ENCODE measurements around the gene ANXA5.

Gene ANXA5

GRCh38 chr4:121656269-121656641, 40.5 kb downstream of the ANXA5 start:
- no peaks in the 10 kb centered on the region for H3K79me2 ChIP-seq (ENCODE audit: low read length)
- no peak overlapping the region for H3K27ac ChIP-seq (ENCODE audit: low read length)
- no peaks in the 10 kb centered on the region for H3K36me3 ChIP-seq (replicated peaks; ENCODE audit: insufficient read depth, low read length)
- no peak overlapping the region for H2AFZ ChIP-seq (ENCODE audit: low read length)
- no peak overlapping the region for H3K9ac ChIP-seq (ENCODE audit: low read length)
- H4K20me1 ChIP-seq (ENCODE audit: insufficient read depth, low read length): no peaks in the 10 kb centered on the region
- no peaks in the 10 kb centered on the region for H3K27me3 ChIP-seq (replicated peaks; ENCODE audit: insufficient read depth, low read length)
- no peaks in the 10 kb centered on the region for H3F3A ChIP-seq (ENCODE audit: insufficient read depth, low read length)
- H3K9me3 ChIP-seq (replicated peaks; ENCODE audit: insufficient read depth, low read length): no peaks in the 10 kb centered on the region
- no peaks in the 10 kb centered on the region for H3K9me2 ChIP-seq (replicated peaks; ENCODE audit: insufficient read depth, low read length)
- DNase-seq: peak; percentile 46
- TF ChIP-seq EZH2phosphoT487 (IDR thresholded peaks at IDR 0.05; ENCODE audit: low read length): no peak
- TF ChIP-seq CTCF (IDR thresholded peaks at IDR 0.05; ENCODE audit: low read length): peak; percentile 46
- no peak overlapping the region for H3K4me2 ChIP-seq (ENCODE audit: low read depth, low read length)
- no peak overlapping the region for H3K4me3 ChIP-seq (ENCODE audit: low read length)
- 0 out of 2 replicates have a peak, but pooled peaks cover 3% of the 10 kb centered on the region for H3K4me1 ChIP-seq (ENCODE audit: low read length)

- no peaks in the 10 kb centered on the region for H3K9me2 ChIP-seq (replicated peaks; ENCODE audit: insufficient read depth, low read length)
- H3F3A ChIP-seq (ENCODE audit: insufficient read depth, low read length): no peaks in the 10 kb centered on the region
- H3K9me3 ChIP-seq (replicated peaks; ENCODE audit: insufficient read depth, low read length): no peaks in the 10 kb centered on the region
- H3K36me3 ChIP-seq (replicated peaks; ENCODE audit: insufficient read depth, low read length): no peaks in the 10 kb centered on the region
- TF ChIP-seq EZH2phosphoT487 (IDR thresholded peaks at IDR 0.05; ENCODE audit: low read length) (no peak), EZH2 (optimal IDR thresholded peaks at IDR 0.05; ENCODE audit: low read depth, low read length) (no peak)
- 0 out of 2 replicates have a peak, but pooled peaks cover 3% of the 10 kb centered on the region for H3K4me1 ChIP-seq (ENCODE audit: low read length)
- H3K4me2 ChIP-seq (ENCODE audit: low read depth, low read length): no peak overlapping the region
- H2AFZ ChIP-seq (ENCODE audit: low read length): no peak overlapping the region
- no peak overlapping the region for H3K9ac ChIP-seq (ENCODE audit: low read length)
- no peaks in the 10 kb centered on the region for H3K27me3 ChIP-seq (replicated peaks; ENCODE audit: insufficient read depth, low read length)
- DNase-seq: no peak
- H3K27ac ChIP-seq (ENCODE audit: low read length): no peak overlapping the region
- no peaks in the 10 kb centered on the region for H3K79me2 ChIP-seq (ENCODE audit: low read length)
- H3K4me3 ChIP-seq (ENCODE audit: low read length): no peak overlapping the region
- no peaks in the 10 kb centered on the region for H4K20me1 ChIP-seq (ENCODE audit: insufficient read depth, low read length)
Observed at GRCh38 chr4:121655320-121656268, 41.2 kb downstream of the ANXA5 start.

- Histone ChIP-seq H2AFZ (ENCODE audit: low read length) (no peak overlapping the region), H3K27ac (ENCODE audit: low read length) (no peak overlapping the region), H3K79me2 (ENCODE audit: low read length) (no peaks in the 10 kb centered on the region), H3K4me3 (ENCODE audit: low read length) (no peak overlapping the region), H3K27me3 (replicated peaks; ENCODE audit: insufficient read depth, low read length) (no peaks in the 10 kb centered on the region), H3K36me3 (replicated peaks; ENCODE audit: insufficient read depth, low read length) (no peaks in the 10 kb centered on the region), H3K4me2 (ENCODE audit: low read depth, low read length) (no peak overlapping the region), H3K4me1 (ENCODE audit: low read length) (0 out of 2 replicates have a peak, but pooled peaks cover 3% of the 10 kb centered on the region), H3F3A (ENCODE audit: insufficient read depth, low read length) (no peaks in the 10 kb centered on the region), H4K20me1 (ENCODE audit: insufficient read depth, low read length) (no peaks in the 10 kb centered on the region), H3K9me2 (replicated peaks; ENCODE audit: insufficient read depth, low read length) (no peaks in the 10 kb centered on the region), H3K9ac (ENCODE audit: low read length) (no peak overlapping the region), H3K9me3 (replicated peaks; ENCODE audit: insufficient read depth, low read length) (no peaks in the 10 kb centered on the region)
- no peak for DNase-seq
- no peak for TF ChIP-seq EZH2 (optimal IDR thresholded peaks at IDR 0.05; ENCODE audit: low read depth, low read length)
- TF ChIP-seq EZH2phosphoT487 (IDR thresholded peaks at IDR 0.05; ENCODE audit: low read length): no peak
- TF ChIP-seq CTCF (IDR thresholded peaks at IDR 0.05; ENCODE audit: low read length): no peak
Observed at GRCh38 chr4:121654738-121655137, 42.0 kb downstream of the ANXA5 start.

GRCh38 chr4:121653986-121654385, 42.8 kb downstream of the ANXA5 start:
- no peak for DNase-seq
- Histone ChIP-seq H3K9ac (ENCODE audit: low read length) (no peak overlapping the region), H3K36me3 (replicated peaks; ENCODE audit: insufficient read depth, low read length) (no peaks in the 10 kb centered on the region), H3K4me2 (ENCODE audit: low read depth, low read length) (no peak overlapping the region), H3F3A (ENCODE audit: insufficient read depth, low read length) (no peaks in the 10 kb centered on the region), H2AFZ (ENCODE audit: low read length) (no peak overlapping the region), H3K79me2 (ENCODE audit: low read length) (no peaks in the 10 kb centered on the region), H4K20me1 (ENCODE audit: insufficient read depth, low read length) (no peaks in the 10 kb centered on the region), H3K9me3 (replicated peaks; ENCODE audit: insufficient read depth, low read length) (no peaks in the 10 kb centered on the region), H3K9me2 (replicated peaks; ENCODE audit: insufficient read depth, low read length) (no peaks in the 10 kb centered on the region), H3K4me1 (ENCODE audit: low read length) (0 out of 2 replicates have a peak, but pooled peaks cover 3% of the 10 kb centered on the region), H3K27me3 (replicated peaks; ENCODE audit: insufficient read depth, low read length) (no peaks in the 10 kb centered on the region), H3K27ac (ENCODE audit: low read length) (no peak overlapping the region), H3K4me3 (ENCODE audit: low read length) (no peak overlapping the region)
- no peak for TF ChIP-seq EZH2 (optimal IDR thresholded peaks at IDR 0.05; ENCODE audit: low read depth, low read length)
- TF ChIP-seq EZH2phosphoT487 (IDR thresholded peaks at IDR 0.05; ENCODE audit: low read length): no peak
- no peak for TF ChIP-seq CTCF (IDR thresholded peaks at IDR 0.05; ENCODE audit: low read length)

Measured in MM.1S (cell line).